ENCODE data around the gene MTHFR.

The MTHFR gene

DNA sequence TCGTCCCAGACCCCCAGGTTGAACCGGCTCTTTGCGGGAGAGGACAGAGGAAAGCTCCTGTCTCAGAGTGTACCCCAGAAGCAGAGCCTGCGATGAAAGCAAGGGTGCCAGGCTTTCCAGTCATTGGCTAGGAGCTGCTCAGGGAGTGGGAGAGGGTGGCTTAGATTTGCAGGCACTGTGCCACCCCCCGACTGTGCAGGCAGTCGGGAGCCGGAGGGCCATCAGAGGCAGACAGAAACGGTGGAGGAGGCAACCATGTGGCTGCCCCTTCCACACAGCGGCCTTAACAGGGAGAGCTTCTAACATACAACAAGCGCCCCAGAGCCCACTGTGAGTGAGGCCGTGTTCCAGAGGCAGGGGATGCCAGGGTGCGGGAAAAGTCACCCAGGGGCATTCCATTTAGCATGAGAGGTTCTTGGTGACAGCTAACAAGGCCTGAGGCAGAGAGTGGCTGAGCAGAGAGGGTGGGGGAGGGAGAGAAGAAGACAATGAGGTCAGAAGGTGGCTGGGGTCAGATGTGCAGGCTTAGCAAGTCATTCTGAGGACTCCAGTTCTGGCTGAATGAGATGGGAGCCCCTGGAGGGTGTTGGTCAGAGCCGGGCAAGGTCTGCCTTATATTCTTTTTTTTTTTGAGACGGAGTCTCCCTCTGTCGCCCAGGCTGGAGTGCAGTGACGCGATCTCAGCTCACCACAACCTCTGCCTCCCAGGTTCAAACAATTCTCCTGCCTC is 53.2 kb downstream of the MTHFR start:
- DNase-seq = no peak

DNA sequence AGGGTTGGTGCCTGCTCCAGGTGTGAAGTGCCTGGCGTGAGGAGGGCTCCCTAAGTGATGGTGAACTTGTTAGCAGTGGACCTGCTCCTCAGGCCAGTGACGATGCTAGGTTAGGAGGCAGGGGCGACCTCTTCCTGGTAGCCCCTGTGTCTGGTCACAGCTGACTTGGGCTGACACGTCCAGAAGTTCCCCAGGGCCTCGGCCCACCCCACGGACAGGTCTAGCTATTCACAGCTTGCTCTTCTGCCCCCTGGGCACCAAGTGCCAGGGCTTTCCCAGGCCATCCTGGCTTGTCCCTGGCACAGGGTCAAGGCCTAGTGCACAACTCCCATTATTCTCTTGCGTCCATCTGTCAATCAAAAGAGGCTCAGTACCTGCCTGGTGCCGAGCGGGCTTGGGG is 54.7 kb downstream of the MTHFR start:
- no peak for DNase-seq

DNA sequence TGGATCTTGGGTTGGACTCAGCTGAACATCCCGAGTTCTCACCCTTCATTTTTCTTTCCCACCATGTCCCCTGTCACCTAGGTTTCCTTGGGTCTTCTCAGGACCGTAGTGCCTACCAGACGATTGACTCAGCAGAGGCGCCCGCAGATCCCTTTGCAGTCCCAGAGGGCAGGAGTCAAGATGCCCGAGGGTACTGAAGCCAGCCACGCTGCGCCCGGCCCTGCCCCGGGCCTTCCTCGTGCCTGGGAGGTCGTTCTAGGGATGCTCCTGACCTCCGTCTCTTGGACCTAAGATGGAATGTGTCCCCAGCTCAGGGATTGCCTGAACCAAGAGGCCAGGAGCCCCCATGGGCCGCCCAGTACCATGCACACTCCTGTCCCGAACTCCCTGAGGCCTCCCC is 55.8 kb downstream of the MTHFR start:
- DNase-seq = no peak

DNA sequence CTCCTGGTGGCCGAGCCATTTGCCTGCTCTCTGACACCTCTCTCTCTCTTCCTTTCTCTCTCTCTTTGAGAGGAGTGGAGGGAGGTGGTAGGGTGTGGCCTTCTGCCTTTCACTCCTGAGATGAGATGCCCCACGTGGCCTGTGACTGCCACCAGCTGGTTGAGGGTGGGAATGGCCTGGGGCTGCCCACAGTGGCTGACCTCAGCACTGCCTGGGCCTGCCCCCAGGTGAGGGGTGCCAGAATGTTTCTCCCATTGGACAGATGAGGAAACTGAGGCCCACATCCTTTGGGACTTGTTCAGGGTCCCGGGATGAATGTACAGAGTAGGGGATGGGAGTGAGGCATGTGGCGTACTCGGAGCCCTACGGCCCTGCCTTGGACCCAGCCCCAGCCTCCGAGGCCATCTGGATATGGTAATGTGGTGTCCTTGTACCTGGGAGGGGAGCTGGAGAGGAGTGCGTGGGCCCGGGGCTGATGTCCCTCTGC is 56.5 kb downstream of the MTHFR start:
- peak; percentile 5 to 38 for DNase-seq

DNA sequence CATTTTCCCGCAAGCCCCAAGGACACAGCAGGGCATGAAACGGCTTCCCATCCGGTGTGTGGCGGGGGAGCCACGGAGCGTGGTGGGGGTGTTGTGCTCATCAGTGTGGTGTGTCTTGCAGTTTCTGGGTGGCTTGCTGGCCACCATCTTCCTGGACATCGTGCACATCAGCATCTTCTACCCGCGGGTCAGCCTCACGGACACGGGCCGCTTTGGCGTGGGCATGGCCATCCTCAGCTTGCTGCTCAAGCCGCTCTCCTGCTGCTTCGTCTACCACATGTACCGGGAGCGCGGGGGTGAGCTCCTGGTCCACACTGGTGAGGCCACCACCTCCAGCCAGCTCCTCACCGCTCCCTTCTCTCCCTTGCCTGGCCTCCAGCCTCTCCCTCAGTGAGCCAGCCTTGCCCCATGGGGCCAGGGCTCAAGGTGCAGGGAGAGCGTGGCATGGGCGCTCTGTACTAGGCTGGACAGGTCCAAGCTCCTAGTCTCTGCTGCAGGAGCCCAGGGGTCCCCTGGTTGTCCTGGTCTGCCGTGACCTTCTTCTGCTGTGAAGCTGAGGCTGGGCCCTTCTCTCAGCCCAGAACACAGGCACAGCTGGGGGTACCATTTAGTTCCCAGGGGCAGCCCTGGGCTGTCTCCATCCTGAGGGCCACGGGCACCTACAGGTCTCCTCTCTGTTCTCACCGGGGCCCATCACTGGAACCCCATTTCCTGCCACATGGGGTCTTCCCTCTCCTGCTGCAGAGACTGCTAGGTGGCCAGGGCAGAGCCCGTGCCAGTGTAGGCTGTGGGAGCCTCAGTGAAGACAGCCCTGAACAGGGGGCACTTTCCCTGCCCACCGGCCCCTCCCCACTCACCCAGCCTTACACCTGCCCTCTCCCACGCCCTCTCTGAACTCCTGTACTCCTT is 57.2 kb downstream of the MTHFR start:
- DNase-seq = no peak

DNA sequence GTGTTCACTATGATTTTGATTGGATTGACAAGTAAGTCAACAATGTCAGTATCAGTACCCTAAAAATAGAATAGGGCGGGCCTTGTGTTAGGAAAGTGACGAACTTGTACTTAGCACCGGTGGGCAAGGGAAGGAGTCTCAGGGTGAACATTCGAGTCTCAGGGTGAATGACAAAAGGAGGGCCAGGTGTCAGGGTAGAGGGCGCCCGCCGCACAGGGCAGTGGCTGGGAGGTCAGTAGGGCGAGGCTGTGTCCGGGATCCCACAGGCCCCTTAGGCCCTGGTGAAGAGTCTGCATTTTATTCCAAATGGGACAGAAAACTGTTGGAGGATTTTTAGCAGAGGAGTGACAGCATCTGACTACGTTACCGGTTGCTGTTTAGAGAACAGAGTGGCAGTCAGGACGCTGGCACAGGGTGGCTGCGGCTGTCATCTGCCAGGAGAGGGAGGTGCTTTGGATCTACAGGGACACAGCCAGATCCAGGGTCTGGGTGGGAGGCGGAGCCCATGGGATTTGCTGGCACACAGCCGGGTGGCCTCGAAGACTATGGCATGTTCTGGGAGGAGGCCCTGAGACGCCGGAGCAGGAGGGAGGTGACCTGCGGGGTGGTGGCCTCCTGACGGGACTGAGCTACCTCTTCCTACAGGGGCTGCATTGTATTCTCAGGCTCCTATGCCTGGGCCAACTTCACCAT is 58.8 kb downstream of the MTHFR start:
- DNase-seq = no peak

DNA sequence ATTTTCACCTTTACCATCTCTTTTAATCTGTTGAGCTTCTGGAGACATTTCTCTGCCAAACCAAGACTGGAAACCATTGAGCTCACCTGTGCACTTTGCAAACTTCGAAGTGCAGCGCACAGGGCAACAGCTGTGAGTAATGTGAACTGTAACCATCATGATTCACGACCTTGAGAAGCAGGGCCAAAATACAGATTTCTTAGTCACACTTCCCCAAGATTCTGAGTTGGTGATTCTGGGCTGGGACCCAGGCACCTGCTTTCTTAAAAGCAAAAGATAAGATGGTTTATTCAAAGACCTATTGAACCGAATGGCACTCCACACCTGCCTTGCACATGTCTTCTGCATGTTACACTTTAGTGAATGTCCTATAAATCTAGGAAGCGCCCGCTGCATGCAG is 59.7 kb downstream of the MTHFR start:
- no peak for DNase-seq

DNA sequence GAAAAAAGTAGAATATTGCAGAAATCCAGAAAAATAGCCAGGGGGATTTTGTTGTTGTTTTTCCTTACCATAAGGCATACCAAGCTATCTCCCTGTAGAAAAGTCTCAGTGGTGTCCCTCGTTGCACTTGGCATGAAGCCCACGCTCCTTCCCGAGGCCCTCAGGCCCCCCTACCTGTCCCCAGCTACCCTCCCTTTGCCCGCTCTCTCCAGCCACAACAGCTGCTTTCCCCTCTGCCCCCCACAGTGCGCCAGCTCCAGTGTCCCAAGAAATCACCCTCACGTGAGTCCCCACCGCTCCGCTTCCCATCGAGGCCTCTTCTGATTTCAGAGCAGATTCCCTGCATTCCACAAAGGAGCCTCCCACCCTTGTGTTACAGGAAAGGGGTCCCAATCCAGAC is 61.5 kb downstream of the MTHFR start:
- DNase-seq = no peak

DNA sequence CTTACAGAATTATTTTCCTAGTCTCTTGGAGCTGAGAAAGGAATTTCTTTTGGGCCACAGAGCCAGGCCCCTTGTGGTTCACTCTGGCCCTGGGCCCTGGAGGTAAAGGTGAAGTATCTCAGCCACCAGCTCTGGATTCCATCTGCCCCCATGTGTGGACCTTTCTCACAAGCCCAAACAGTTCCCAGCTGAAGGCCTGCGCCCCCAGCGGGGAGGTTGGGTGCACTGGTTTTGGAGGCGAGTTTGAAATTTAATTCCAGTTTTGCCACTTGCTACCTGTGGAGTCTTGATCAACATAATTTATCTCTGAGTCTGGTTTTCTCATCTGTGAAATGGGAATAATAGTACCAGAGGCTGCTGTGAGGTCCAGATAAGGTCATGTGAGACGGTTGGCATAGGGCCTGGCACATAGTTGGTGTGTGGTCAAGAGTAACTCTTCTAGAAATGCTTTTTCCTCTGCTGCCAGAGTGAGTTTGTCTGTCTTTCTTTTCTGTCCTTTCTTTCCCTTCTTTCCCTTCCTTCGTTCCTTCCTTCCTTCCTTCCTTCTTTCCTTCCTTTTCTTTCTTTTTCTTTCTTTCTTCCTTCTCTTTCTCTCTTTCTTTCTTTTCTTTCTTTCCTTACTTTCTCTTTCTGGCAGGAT is 63.7 kb downstream of the MTHFR start:
- DNase-seq = no peak

DNA sequence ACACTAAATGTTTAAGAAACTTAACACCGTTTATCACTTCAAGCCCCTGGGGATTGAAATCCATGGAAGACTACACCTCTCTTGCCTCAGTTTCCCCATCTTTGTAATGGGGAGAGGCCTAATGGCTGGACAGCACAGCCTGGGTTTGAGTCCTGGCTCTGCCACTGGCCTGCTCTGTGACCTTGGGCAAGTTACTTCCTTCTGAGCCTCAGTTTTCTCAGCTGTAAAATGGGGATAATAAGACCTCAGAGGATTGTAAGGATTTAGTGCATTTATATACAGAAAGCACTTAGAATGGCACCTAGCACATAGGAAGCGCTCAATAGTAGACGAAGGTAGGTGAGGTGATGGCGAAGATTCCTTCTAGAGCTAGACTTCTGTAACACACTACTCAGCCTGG is 64.3 kb downstream of the MTHFR start:
- no peak for DNase-seq

DNA sequence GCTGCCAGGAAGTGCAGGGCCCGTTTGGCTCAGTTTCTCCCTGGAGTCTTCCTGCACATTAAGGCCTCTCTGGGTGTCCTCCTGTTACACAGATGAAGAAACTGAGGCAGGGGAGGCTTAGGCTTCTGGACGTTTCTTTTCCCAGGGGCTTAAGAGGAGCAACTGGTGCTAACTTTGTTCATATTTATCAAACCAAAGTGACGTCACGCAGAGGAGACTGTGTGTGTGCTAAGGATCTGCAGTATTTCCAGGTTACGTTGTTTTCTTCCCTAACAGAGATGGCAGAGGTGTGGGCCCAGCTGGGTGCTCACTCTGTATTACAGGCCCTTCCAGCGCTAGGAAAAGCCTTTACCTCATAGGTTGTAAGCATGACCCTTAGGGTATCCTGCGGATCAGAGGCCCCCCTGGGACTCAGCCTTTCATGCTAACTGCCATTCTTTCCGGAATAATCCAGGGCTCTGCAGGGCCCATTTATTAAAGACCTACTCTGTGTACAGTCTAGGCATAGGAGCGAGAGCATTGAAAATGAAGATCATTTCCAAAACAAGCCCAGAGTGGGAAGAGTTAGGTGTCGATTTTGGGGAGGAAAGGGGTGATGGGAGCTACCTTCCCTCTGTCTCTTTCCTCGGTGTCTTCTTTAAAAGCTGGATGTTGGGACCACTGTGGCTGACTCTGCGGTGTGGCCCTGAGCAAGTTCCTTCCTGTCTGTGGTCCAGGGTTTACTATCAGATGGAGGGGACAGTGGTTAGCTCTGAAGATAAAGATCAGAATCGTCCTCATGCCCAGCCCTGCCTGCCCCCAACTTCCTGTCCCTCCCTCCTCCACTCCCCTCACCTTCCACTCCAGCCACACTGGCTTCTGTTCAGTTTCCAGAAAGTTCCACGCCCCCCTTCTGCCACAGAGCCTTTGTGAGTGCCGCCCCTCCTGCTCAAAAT is 65.2 kb downstream of the MTHFR start:
- no peak for DNase-seq

DNA sequence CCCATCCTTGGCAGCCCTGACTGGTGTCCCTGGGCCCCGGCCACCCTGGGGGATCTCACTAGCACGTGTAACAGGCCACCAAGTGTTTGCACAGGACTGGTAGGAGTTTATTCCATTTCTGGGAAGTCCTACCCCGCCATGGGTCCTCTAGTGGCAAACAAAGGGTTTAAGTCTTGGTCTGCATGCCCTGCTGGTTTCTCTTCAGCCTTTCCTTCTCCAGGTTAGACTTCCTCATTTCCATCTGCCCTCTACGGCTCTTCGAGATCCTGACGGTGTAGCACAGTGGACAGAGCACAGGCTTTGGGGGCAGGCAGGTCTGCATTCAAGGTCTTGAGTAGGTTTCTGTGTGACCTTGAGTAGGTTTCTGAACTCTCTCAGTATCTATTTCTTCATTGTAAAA is 67.0 kb downstream of the MTHFR start:
- no peak for DNase-seq

DNA sequence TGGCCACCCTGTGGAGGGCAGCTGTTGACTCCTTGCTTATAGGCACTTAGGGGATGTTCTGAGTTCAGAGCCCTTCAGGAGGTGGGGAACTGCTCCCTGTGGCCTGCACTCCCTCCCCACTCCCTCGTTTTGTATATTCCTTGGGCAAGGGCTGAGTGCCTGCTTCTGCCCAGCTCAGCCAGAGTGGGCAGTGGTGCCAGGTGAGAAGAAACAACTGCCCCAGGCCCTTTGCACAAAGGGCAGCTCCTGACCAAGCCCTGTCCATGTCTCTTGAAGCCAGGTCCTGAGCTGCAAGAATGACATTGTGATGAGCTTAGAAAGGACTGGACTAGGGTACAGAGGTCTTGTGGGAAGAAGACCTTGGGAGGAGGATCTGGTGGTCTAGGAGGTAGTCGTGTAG is 67.7 kb downstream of the MTHFR start:
- no peak for DNase-seq

DNA sequence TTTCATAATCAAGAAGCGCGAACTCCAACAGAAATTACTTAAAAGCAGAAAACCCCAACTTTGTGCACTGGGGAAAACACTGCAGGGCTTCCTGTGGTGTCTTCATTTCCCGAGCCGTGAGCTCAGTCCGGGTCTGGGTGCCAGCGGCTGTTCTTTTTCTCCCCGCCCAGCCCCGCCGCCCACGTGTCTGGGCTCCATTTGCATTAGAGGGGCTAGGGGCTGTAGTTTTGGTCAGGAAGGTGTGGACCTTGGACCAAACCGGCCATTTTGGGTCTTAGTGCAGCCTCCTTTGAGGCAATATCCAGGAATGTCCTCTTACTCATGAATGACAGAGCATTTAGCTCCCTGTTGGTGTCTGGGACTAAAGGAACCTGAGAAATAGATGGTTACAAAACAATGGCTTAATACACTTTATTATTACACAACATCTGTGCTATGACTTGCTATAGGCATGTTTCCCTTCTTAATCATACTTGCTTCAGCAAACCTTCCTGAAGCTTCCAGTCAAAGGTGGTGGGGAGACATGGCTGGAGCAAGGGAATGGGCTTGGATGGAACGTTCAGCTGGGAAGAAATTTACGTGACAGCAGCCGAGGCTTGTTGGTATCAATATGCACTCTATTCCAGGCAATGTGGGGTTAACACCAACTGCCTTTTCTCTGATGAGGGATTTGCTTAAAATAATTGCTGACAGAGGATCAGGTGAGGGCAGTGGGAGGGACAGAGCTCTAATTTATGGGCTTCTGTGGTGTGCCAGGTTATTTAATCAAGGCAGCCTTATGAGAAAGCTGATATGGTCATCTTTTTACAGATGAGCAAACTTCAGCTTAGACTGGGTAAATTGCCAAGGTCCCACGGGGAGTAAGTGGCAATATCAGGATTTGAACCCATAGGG is 68.8 kb downstream of the MTHFR start:
- peak; percentile 86 to 88 for DNase-seq

DNA sequence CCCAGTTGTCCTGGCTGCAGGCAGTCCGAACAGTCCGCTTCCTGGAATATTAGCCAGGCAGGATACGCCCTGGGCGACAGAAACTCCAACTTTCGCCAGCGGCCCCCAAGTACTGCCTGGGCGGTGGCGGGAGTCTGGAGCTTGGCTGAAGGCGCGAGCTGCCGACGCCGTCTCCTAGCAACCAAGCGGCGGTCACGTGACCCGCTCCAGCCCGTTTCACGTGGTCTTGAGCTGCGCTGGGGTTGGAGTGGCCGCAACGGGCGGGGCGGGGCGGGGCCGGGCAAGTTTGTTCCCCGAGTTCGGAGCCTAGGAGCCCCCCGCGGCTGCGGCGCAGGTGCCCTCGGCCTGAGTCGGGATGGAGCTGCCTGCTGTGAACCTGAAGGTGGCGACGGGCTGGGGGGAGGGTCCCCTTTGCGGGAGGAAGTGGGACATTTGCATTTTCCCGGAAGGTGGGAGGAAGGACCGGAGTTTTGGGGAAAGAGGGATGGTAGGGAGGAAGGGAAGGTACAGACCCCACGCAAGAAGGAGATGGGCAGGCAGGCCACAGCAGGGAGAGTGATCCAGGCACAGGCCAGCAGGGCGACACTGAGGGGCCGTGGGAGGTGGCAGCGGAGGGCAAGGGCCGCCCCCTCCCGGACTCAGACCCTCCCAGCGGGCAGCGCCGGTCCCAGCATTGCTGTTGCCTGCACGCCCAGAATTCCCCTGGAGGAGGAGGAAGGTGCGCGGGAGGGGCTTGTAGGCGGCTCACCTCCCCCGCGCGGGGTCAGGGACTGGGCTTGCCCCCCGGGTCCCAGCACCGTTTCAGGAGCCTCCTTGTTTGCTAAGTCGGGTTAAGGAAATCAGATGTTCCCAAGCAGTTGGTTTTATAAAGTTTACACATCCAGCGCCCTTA is 69.7 kb downstream of the MTHFR start, which contains the start of gene AGTRAP:
Gene AGTRAP (plus strand): TSS at position 283 of the 892 bp plus-strand sequence. CDS start 73 bp downstream, at position 356.
- DNase-seq = peak; percentile 52 to 92

Measured in NCI-H526 (cell line).